GM18867 (cell line): ENCODE data around the gene APCDD1L.
"Not testable (repeated sequence)": the region's sequence is repeated elsewhere in the genome, so short reads cannot be mapped to it uniquely, and the experiment has no call there.

Experiments used
- ATAC-seq: cut with Tn5 transposase; IDR thresholded peaks from one replicate; pipeline ENCODE4 v1.9.1; 2021; ENCODE audit warnings: mild to moderate bottlenecking, moderate library complexity; ENCODE audit not compliant: unreplicated experiment

APCDD1L gene

GRCh38 chr20:58446960-58447265, 68.3 kb downstream of the APCDD1L start:
- no peak for ATAC-seq

- no peak for ATAC-seq
Measured at GRCh38 chr20:58446264-58446959, 68.8 kb downstream of the APCDD1L start.

- no peak for ATAC-seq
Measured at GRCh38 chr20:58444746-58445255, 70.4 kb downstream of the APCDD1L start.

- ATAC-seq, result no peak
Measured at GRCh38 chr20:58441723-58442122, 73.5 kb downstream of the APCDD1L start.

- no peak for ATAC-seq
Measured at GRCh38 chr20:58440021-58440767, 75.0 kb downstream of the APCDD1L start.

- no peak for ATAC-seq
Measured at GRCh38 chr20:58438970-58439808, 76.0 kb downstream of the APCDD1L start.

GRCh38 chr20:58436868-58437645, 78.1 kb downstream of the APCDD1L start:
- ATAC-seq, result no peak

- no peak for ATAC-seq
Measured at GRCh38 chr20:58435237-58435636, 80.0 kb downstream of the APCDD1L start.

- no peak for ATAC-seq
Measured at GRCh38 chr20:58434326-58434725, 80.9 kb downstream of the APCDD1L start.

- ATAC-seq, result no peak
Measured at GRCh38 chr20:58433759-58434158, 81.4 kb downstream of the APCDD1L start.

- ATAC-seq, result no peak
Measured at GRCh38 chr20:58433029-58433647, 82.1 kb downstream of the APCDD1L start.

GRCh38 chr20:58432186-58432954, 82.8 kb downstream of the APCDD1L start:
- no peak for ATAC-seq

GRCh38 chr20:58431134-58431533, 84.1 kb downstream of the APCDD1L start:
- ATAC-seq, result no peak

GRCh38 chr20:58429303-58429702, 85.9 kb downstream of the APCDD1L start:
- ATAC-seq, result no peak

GRCh38 chr20:58428364-58428763, 86.8 kb downstream of the APCDD1L start:
- ATAC-seq, result no peak

GRCh38 chr20:58427571-58427970, 87.6 kb downstream of the APCDD1L start:
- ATAC-seq, result not testable (repeated sequence)

- ATAC-seq, result no peak
Measured at GRCh38 chr20:58424218-58424969, 90.8 kb downstream of the APCDD1L start.

- ATAC-seq, result no peak
Measured at GRCh38 chr20:58421497-58421850, 93.7 kb downstream of the APCDD1L start.
